ENCODE results near the gene TLR6.
"Not testable (repeated sequence)": the region's sequence is repeated elsewhere in the genome, so short reads cannot be mapped to it uniquely, and the experiment has no call there.

TLR6 gene

GRCh38 chr4:38782452-38783108, 74.0 kb downstream of the TLR6 start, which contains the start of gene TLR10:
TLR10 (minus strand) TSS chr4:38782990; CDS start chr4:38775590, 7,400 bp downstream.
- peak; percentile 54 for DNase-seq

- no peak for DNase-seq
Observed at GRCh38 chr4:38781854-38782261, 74.8 kb downstream of the TLR6 start.

- DNase-seq = no peak
Observed at GRCh38 chr4:38780833-38781484, 75.7 kb downstream of the TLR6 start.

GRCh38 chr4:38779790-38780189, 76.8 kb downstream of the TLR6 start:
- DNase-seq = no peak

- not testable (repeated sequence) for DNase-seq
Observed at GRCh38 chr4:38777925-38778324, 78.7 kb downstream of the TLR6 start.

- no peak for DNase-seq
Observed at GRCh38 chr4:38775326-38775725, 81.3 kb downstream of the TLR6 start.

GRCh38 chr4:38774181-38774955, 82.2 kb downstream of the TLR6 start:
- DNase-seq = no peak

All from CD4-positive, alpha-beta T cell treated with Interleukin-12 subunit alpha and Interleukin-12 subunit beta, for 1 hour (primary cell).